Tibial nerve (tissue), 4 donors: Measurements from ENCODE around the gene NELL1.

ENCODE experiments used
- EP300 ChIP-seq, 2 donors: sonication (generic); formaldehyde crosslinking; IDR thresholded peaks; one replicate each; pipeline ENCODE4 v1.6.1; 2017; ENCODE audit warnings: antibody characterized with exemption in 2 of 2, mild to moderate bottlenecking in 1 of 2
- POLR2A ChIP-seq, 2 donors: fragments of 450-650 bp; IDR thresholded peaks; one replicate each; pipeline ENCODE4 v1.6.1; 2017; ENCODE audit warnings: antibody characterized with exemption in 2 of 2, mild to moderate bottlenecking in 2 of 2, moderate library complexity in 2 of 2
- TF ChIP-seq, protein P1 (sequence below), 5 experiments: fragments of 200-600 bp in 3 of 5; fragments of 450-650 bp in 2 of 5; sonication (generic) in 3 of 5; IDR thresholded peaks; one replicate each; pipeline ENCODE4 v1.5.1; 2016 to 2019; ENCODE audit warnings: antibody characterized with exemption in 5 of 5, mild to moderate bottlenecking in 3 of 5, moderate library complexity in 2 of 5

DNA sequence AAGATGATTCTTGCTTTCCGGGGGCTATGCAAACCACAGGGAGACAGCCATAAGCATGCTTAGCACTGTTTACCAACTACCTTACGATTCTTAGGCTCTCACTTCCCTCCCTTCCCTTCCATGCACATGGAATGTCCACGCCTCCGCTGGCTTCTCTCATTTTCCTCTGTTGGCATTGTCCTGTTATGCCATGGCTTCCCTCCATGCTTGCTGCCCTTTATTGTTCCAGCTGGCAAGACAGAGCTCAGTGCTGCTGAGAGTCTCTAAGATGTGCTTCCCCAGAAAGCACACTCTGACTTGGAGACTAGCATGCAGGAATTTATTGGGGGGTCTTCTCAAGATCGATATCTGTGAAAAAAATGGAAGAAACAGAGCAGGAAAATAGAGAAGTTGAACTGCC is 379.2 kb downstream of the NELL1 start:
- TF ChIP-seq, protein P1, sequence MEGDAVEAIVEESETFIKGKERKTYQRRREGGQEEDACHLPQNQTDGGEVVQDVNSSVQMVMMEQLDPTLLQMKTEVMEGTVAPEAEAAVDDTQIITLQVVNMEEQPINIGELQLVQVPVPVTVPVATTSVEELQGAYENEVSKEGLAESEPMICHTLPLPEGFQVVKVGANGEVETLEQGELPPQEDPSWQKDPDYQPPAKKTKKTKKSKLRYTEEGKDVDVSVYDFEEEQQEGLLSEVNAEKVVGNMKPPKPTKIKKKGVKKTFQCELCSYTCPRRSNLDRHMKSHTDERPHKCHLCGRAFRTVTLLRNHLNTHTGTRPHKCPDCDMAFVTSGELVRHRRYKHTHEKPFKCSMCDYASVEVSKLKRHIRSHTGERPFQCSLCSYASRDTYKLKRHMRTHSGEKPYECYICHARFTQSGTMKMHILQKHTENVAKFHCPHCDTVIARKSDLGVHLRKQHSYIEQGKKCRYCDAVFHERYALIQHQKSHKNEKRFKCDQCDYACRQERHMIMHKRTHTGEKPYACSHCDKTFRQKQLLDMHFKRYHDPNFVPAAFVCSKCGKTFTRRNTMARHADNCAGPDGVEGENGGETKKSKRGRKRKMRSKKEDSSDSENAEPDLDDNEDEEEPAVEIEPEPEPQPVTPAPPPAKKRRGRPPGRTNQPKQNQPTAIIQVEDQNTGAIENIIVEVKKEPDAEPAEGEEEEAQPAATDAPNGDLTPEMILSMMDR (IDR thresholded peaks at IDR 0.05): no peak
- TF ChIP-seq EP300 (IDR thresholded peaks at IDR 0.05) (no peak), POLR2A (IDR thresholded peaks at IDR 0.05) (no peak)
